HCT116 (cell line): ENCODE measurements around the gene CTBP2. TPM values are rescaled to one million over a fixed set of nuclear protein-coding genes. Genes with fewer than 3 reads are reported as not detected.

Experiments
- ATAC-seq: fragments of 200-7000 bp; cut with Tn5 transposase; 2 replicates; pipeline ENCODE4 v1.9.1; 2020; ENCODE audit warnings: mild to moderate bottlenecking, moderate library complexity
- BruUV-seq: library from RNA; stranded (reverse); fragments of 400-500 nt; replicated peaks from 2 replicates; lab custom pipeline; 2021; lab: Mats Ljungman, UMichigan
- CTCF ChIA-PET: fragments of 300-600 bp; sonication (Branson Sonifier 250); formaldehyde crosslinking; loops from one replicate; lab custom pipeline; 2021; ENCODE audit warnings: antibody characterized with exemption; lab: Charles Lee
- POLR2A ChIA-PET: fragments of 300-600, 350-600 bp; sonication (Branson Sonifier 250); formaldehyde crosslinking; loops from one replicate; lab custom pipeline; 2021; ENCODE audit warnings: antibody characterized with exemption; lab: Charles Lee
- RAD21 ChIA-PET, 2 experiments: fragments of 300-600 bp; sonication (Branson Sonifier 250); formaldehyde crosslinking; loops; one replicate each; lab custom pipeline; 2023; ENCODE audit warnings: low total read pairs in 2 of 2; ENCODE audit not compliant: uncharacterized antibody in 2 of 2, unreplicated experiment in 2 of 2, low non-redundant PET in 1 of 2; lab: Charles Lee
- DNase-seq: peaks from one replicate; pipeline ENCODE4 v3.0.0-alpha.2; 2010; ENCODE audit warnings: low read depth, low spot score
- H2AFZ ChIP-seq: fragments of 200-600 bp; shearing (Covaris generic), sonication (generic); 2 replicates; pipeline ENCODE4 v1.6.1; 2017; ENCODE audit warnings: low read depth, mixed run types, mixed read lengths, antibody characterized with exemption, low read length; ENCODE audit not compliant: poor library complexity, severe bottlenecking
- H3K27ac ChIP-seq: 2 replicates; pipeline ENCODE4 v1.5.1; 2012; ENCODE audit warnings: low read depth, low read length
- H3K27me3 ChIP-seq: fragments of 200-600 bp; sonication (generic); 2 replicates; pipeline ENCODE4 v1.6.1; 2016; ENCODE audit warnings: mixed run types, low read length, mixed read lengths; ENCODE audit not compliant: insufficient read depth
- H3K36me3 ChIP-seq, 2 experiments: fragments of 200-500 bp in 1 of 2; fragments of 200-600 bp in 1 of 2; sonication (Bioruptor generic) in 1 of 2; sonication (generic) in 1 of 2; 2 replicates each; pipeline versions ENCODE4 v1.5.1 to v1.6.1; 2014 to 2016; ENCODE audit warnings: low read length in 2 of 2, inconsistent platforms in 1 of 2, mixed read lengths in 1 of 2, mixed run types in 1 of 2; ENCODE audit not compliant: insufficient read depth in 2 of 2, control insufficient read depth in 1 of 2
- H3K4me1 ChIP-seq, 2 experiments: fragments of 200-600 bp in 1 of 2; sonication (generic) in 1 of 2; 2 replicates each; pipeline versions ENCODE4 v1.5.1 to v1.6.1; 2012 to 2017; ENCODE audit warnings: low read length in 2 of 2, inconsistent platforms in 1 of 2, mild to moderate bottlenecking in 1 of 2, mixed read lengths in 1 of 2, mixed run types in 1 of 2, moderate library complexity in 1 of 2; ENCODE audit not compliant: insufficient read depth in 2 of 2, control insufficient read depth in 1 of 2
- H3K4me2 ChIP-seq: fragments of 200-600 bp; sonication (generic); 2 replicates; pipeline ENCODE4 v1.6.1; 2017; ENCODE audit warnings: mixed run types, low read length, mixed read lengths
- H3K4me3 ChIP-seq, 2 experiments: fragments of 200-600 bp in 1 of 2; sonication (generic) in 1 of 2; replicated peaks in 1 of 2; 2 replicates each; pipeline ENCODE4 v1.5.1; 2011 to 2016; ENCODE audit warnings: low read length in 2 of 2, control low read depth in 1 of 2, low read depth in 1 of 2, mild to moderate bottlenecking in 1 of 2, mixed read lengths in 1 of 2, mixed run types in 1 of 2
- H3K79me2 ChIP-seq: fragments of 200-600 bp; sonication (generic); 2 replicates; pipeline ENCODE4 v1.6.1; 2017; ENCODE audit warnings: mild to moderate bottlenecking, mixed run types, low read length, moderate library complexity, mixed read lengths; ENCODE audit not compliant: insufficient read depth
- H3K9ac ChIP-seq: fragments of 200-600 bp; sonication (generic); 2 replicates; pipeline ENCODE4 v1.6.1; 2016; ENCODE audit warnings: low read length, mixed read lengths
- H3K9me2 ChIP-seq: fragments of 200-600 bp; sonication (generic), shearing (Covaris generic); 2 replicates; pipeline ENCODE4 v1.6.1; 2017; ENCODE audit warnings: mixed run types, mild to moderate bottlenecking, moderate library complexity; ENCODE audit not compliant: insufficient read depth
- H3K9me3 ChIP-seq, 2 experiments: fragments of 200-500 bp in 1 of 2; fragments of 200-600 bp in 1 of 2; sonication (Bioruptor generic) in 1 of 2; sonication (generic) in 1 of 2; 2 replicates each; pipeline ENCODE4 v1.6.1; 2014 to 2017; ENCODE audit warnings: low read length in 2 of 2, mixed read lengths in 2 of 2, inconsistent platforms in 1 of 2, low read depth in 1 of 2, mild to moderate bottlenecking in 1 of 2, mixed run types in 1 of 2, moderate library complexity in 1 of 2; ENCODE audit not compliant: control insufficient read depth in 1 of 2, insufficient read depth in 1 of 2
- H4K20me1 ChIP-seq: fragments of 200-600 bp; sonication (generic), shearing (Covaris generic); 2 replicates; pipeline ENCODE4 v1.6.1; 2017; ENCODE audit warnings: mixed run types, mild to moderate bottlenecking, moderate library complexity; ENCODE audit not compliant: insufficient read depth
- CBX3 ChIP-seq: IDR thresholded peaks from 2 replicates; pipeline ENCODE4 v1.6.1; 2012; ENCODE audit warnings: low read depth
- CEBPB ChIP-seq: IDR thresholded peaks from 2 replicates; pipeline ENCODE4 v1.6.1; 2012; ENCODE audit warnings: low read depth
- ELF1 ChIP-seq: IDR thresholded peaks from 2 replicates; pipeline ENCODE4 v1.6.1; 2012; ENCODE audit warnings: low read depth, borderline replicate concordance
- EZH2 ChIP-seq: fragments of 200-600 bp; sonication (generic); IDR thresholded peaks from 2 replicates; pipeline ENCODE4 v1.6.1; 2017; ENCODE audit warnings: antibody characterized with exemption, mixed run types
- EZH2phosphoT487 ChIP-seq: fragments of 200-600 bp; IDR thresholded peaks from 2 replicates; pipeline ENCODE4 v1.6.1; 2018; ENCODE audit warnings: antibody characterized with exemption, borderline replicate concordance
- JUND ChIP-seq: IDR thresholded peaks from 2 replicates; pipeline ENCODE4 v1.6.1; 2012
- MAX ChIP-seq: IDR thresholded peaks from 2 replicates; pipeline ENCODE4 v1.6.1; 2012
- POLR2A ChIP-seq: IDR thresholded peaks from 2 replicates; pipeline ENCODE4 v1.7.0; 2011; ENCODE audit warnings: borderline replicate concordance; ENCODE audit not compliant: insufficient read depth, insufficient read length; ENCODE audit errors: extremely low read depth
- POLR2AphosphoS5 ChIP-seq: IDR thresholded peaks from 2 replicates; pipeline ENCODE4 v1.6.1; 2011; ENCODE audit warnings: mild to moderate bottlenecking, low read depth, low read length, moderate library complexity
- RAD21 ChIP-seq: IDR thresholded peaks from 2 replicates; pipeline ENCODE4 v1.6.1; 2012; ENCODE audit warnings: low read depth, mild to moderate bottlenecking
- REST ChIP-seq: IDR thresholded peaks from 2 replicates; pipeline ENCODE4 v1.6.1; 2012; ENCODE audit warnings: low read depth
- SIN3A ChIP-seq: IDR thresholded peaks from 2 replicates; pipeline ENCODE4 v1.6.1; 2012; ENCODE audit warnings: low read depth
- TCF7L2 ChIP-seq: IDR thresholded peaks from 2 replicates; pipeline ENCODE4 v1.7.0; 2011; ENCODE audit warnings: borderline replicate concordance, inconsistent platforms; ENCODE audit not compliant: insufficient read depth, insufficient read length; ENCODE audit errors: extremely low read depth
- ZBTB33 ChIP-seq: IDR thresholded peaks from 2 replicates; pipeline ENCODE4 v1.6.1; 2011; ENCODE audit warnings: mild to moderate bottlenecking, low read length, moderate library complexity; ENCODE audit not compliant: insufficient replicate concordance; ENCODE audit errors: extremely low read depth
- ZFX ChIP-seq: fragments of 450-650 bp; IDR thresholded peaks from 2 replicates; pipeline ENCODE4 v1.6.1; 2017
- intact Hi-C: fragments of 100-400 bp; cut with micrococcal nuclease; formaldehyde crosslinking; loops from 2 replicates; pipeline ENCODE4 v1.10.0; 2022
- total RNA-seq: library from RNA; stranded (reverse); gene quantifications from one replicate; pipeline ENCODE4 v1.2.1, GENCODE V29; 2021; ENCODE audit not compliant: unreplicated experiment

CTBP2 gene
- total RNA-seq, 1 experiment from 2014 or later, result 144 TPM

GRCh38 chr10:124972637-124973036 lies 187.7 kb downstream of the CTBP2 start:
- ATAC-seq (no peak), DNase-seq (no peak)
- H3K4me3 ChIP-seq, result no peak overlapping the region
- no peak for TF ChIP-seq EZH2phosphoT487
- TF ChIP-seq TCF7L2, result no peak
- no peak for TF ChIP-seq MAX
- TF ChIP-seq POLR2AphosphoS5, result no peak
- TF ChIP-seq ZFX, result no peak
- TF ChIP-seq CEBPB, result no peak
- no peak for TF ChIP-seq RAD21
- no peak for TF ChIP-seq ELF1
- TF ChIP-seq REST, result no peak
- no peak for TF ChIP-seq EZH2
- no peak for TF ChIP-seq POLR2A
- TF ChIP-seq ZBTB33, result no peak
- no peak for TF ChIP-seq JUND
- TF ChIP-seq CBX3, result no peak
- no peak for TF ChIP-seq SIN3A
- H3K79me2 ChIP-seq, result peaks cover 64% of the 10 kb centered on the region
- H3K27ac ChIP-seq, result no peak overlapping the region
- H3K9me2 ChIP-seq, result no peaks in the 10 kb centered on the region
- RAD21 ChIA-PET, result no interaction called here
- H3K4me1 ChIP-seq, result no peaks in the 10 kb centered on the region
- H3K4me2 ChIP-seq, result no peak overlapping the region
- CTCF ChIA-PET, result no interaction called here
- no TSS peak for BruUV-seq
- intact Hi-C loops, result no loop called here
- POLR2A ChIA-PET, result no interaction called here
- H4K20me1 ChIP-seq, result 0 out of 2 replicates have a peak, but pooled peaks cover 11% of the 10 kb centered on the region
- peaks cover 8 to 16% of the 10 kb centered on the region in 2 experiments; a peak in 2 of 4 replicates for H3K36me3 ChIP-seq
- H3K9ac ChIP-seq, result no peak overlapping the region
- H3K9me3 ChIP-seq, result no peaks in the 10 kb centered on the region
- H3K27me3 ChIP-seq, result no peaks in the 10 kb centered on the region
- no peak overlapping the region for H2AFZ ChIP-seq
